Thoracic aorta (tissue), 2 donors: ENCODE results near the gene CPZ. TPM values are rescaled to one million over a fixed set of nuclear protein-coding genes. Genes with fewer than 3 reads are reported as not detected.

ENCODE experiments used
- ATAC-seq: fragments of 150-250 bp; one replicate; pipeline ENCODE4 v1.8.0; 2017; ENCODE audit warnings: low read depth; ENCODE audit not compliant: insufficient number of reproducible peaks, low FRiP score
- DNase-seq: peaks from one replicate; pipeline ENCODE4 v3.0.0-alpha.2; 2020; ENCODE audit warnings: low spot score
- H3K27ac ChIP-seq, 2 donors: fragments of 200-600 bp; sonication (generic); 1 replicate in 1 of 2; 2 replicates in 1 of 2; pipeline ENCODE4 v1.5.1; 2016; ENCODE audit warnings: mild to moderate bottlenecking in 2 of 2, moderate library complexity in 2 of 2
- H3K27me3 ChIP-seq: fragments of 200-600 bp; sonication (generic); replicated peaks from 2 replicates; pipeline ENCODE4 v1.6.0; 2016; ENCODE audit warnings: mild to moderate bottlenecking; ENCODE audit not compliant: insufficient read depth
- H3K36me3 ChIP-seq: fragments of 200-600 bp; sonication (generic); one replicate; pipeline ENCODE4 v1.5.1; 2016
- H3K4me1 ChIP-seq, 2 donors: fragments of 200-600 bp; sonication (generic); 1 replicate in 1 of 2; 2 replicates in 1 of 2; pipeline versions ENCODE4 v1.5.1 to v1.6.0; 2016; ENCODE audit warnings: low read depth in 2 of 2, mild to moderate bottlenecking in 1 of 2; ENCODE audit not compliant: control insufficient read depth in 1 of 2
- H3K4me3 ChIP-seq: fragments of 200-600 bp; sonication (generic); 2 replicates; pipeline ENCODE4 v1.5.1; 2016; ENCODE audit warnings: mild to moderate bottlenecking
- H3K9me3 ChIP-seq: fragments of 200-600 bp; sonication (generic); 2 replicates; pipeline ENCODE4 v1.5.1; 2016
- total RNA-seq, 2 donors: library from RNA; depleted of rRNA; stranded (reverse); fragments of >200 nt; gene quantifications; one replicate each; pipeline versions ENCODE4 v1.1.0 to v1.2.3, GENCODE V29; 2016
- TF ChIP-seq, protein P1 (sequence below): fragments of 200-600 bp; sonication (generic); IDR thresholded peaks from one replicate; pipeline ENCODE4 v1.5.1; 2019; ENCODE audit warnings: antibody characterized with exemption

Gene CPZ
- total RNA-seq, 2 donors from 2014 or later, result 3.0 to 6.1 TPM

GRCh38 chr4:8601086-8601485 lies 8.5 kb downstream of the CPZ start:
- Histone ChIP-seq H3K36me3 (no peaks in the 10 kb centered on the region), H3K4me3 (no peak overlapping the region), H3K9me3 (no peaks in the 10 kb centered on the region), H3K4me1 (no peaks in the 10 kb centered on the region), H3K27ac (no peak overlapping the region), H3K27me3 (no peaks in the 10 kb centered on the region)
- no peak for DNase-seq
- TF ChIP-seq, protein P1, sequence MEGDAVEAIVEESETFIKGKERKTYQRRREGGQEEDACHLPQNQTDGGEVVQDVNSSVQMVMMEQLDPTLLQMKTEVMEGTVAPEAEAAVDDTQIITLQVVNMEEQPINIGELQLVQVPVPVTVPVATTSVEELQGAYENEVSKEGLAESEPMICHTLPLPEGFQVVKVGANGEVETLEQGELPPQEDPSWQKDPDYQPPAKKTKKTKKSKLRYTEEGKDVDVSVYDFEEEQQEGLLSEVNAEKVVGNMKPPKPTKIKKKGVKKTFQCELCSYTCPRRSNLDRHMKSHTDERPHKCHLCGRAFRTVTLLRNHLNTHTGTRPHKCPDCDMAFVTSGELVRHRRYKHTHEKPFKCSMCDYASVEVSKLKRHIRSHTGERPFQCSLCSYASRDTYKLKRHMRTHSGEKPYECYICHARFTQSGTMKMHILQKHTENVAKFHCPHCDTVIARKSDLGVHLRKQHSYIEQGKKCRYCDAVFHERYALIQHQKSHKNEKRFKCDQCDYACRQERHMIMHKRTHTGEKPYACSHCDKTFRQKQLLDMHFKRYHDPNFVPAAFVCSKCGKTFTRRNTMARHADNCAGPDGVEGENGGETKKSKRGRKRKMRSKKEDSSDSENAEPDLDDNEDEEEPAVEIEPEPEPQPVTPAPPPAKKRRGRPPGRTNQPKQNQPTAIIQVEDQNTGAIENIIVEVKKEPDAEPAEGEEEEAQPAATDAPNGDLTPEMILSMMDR, result no peak
- ATAC-seq, result no peak

DNA sequence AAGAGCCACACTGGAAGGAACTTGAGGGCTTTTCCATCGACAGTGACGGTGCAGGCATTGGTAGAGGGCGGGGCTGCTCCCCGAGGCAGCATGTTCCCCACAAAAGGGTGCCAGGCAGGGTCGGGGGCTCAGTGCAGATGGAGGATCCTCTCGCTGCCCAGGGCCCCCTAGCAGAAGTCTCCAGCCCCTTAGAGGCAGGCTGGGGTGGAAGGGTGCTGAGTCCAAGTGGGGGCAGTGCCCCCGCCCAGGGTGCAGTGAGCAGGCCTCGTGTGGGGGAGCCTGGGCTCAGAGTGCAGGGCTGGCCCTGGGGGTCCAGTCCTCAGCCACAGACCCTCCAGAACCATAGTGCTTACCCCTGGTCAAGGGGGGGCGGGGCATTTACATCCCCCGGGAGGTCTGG lies 9.0 kb downstream of the CPZ start:
- ATAC-seq (no peak), DNase-seq (no peak)
- Histone ChIP-seq H3K27ac (no peak overlapping the region), H3K36me3 (no peaks in the 10 kb centered on the region), H3K9me3 (no peaks in the 10 kb centered on the region), H3K4me1 (no peaks in the 10 kb centered on the region), H3K27me3 (no peaks in the 10 kb centered on the region), H3K4me3 (no peak overlapping the region)
- TF ChIP-seq, protein P1, result no peak

GRCh38 chr4:8602686-8603430 lies 10.3 kb downstream of the CPZ start:
- Histone ChIP-seq H3K4me1 (no peaks in the 10 kb centered on the region), H3K9me3 (no peaks in the 10 kb centered on the region), H3K36me3 (no peaks in the 10 kb centered on the region), H3K27me3 (no peaks in the 10 kb centered on the region), H3K27ac (no peak overlapping the region), H3K4me3 (no peak overlapping the region)
- TF ChIP-seq, protein P1, result no peak
- no peak for DNase-seq
- ATAC-seq, result no peak

DNA sequence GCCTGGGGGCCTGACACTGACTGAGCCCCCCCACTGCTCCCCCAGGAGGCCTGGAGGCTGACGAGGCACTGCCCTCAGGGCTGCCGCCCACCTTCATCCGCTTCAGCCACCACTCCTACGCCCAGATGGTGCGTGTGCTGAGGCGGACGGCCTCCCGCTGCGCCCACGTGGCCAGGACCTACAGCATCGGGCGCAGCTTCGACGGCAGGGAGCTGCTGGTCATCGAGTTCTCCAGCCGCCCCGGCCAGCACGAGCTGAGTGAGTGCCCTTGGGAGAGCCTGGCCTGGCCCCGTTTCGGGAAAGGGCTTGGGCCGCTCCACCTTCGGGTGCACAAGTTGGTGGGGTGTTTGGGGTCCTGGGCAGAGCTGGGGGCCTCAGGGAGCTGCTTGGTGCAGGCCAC lies 11.4 kb downstream of the CPZ start:
- TF ChIP-seq, protein P1, result no peak
- Histone ChIP-seq H3K4me3 (no peak overlapping the region), H3K36me3 (no peaks in the 10 kb centered on the region), H3K27ac (no peak overlapping the region), H3K9me3 (no peaks in the 10 kb centered on the region), H3K27me3 (no peaks in the 10 kb centered on the region), H3K4me1 (no peaks in the 10 kb centered on the region)
- DNase-seq, result no peak
- no peak for ATAC-seq

DNA sequence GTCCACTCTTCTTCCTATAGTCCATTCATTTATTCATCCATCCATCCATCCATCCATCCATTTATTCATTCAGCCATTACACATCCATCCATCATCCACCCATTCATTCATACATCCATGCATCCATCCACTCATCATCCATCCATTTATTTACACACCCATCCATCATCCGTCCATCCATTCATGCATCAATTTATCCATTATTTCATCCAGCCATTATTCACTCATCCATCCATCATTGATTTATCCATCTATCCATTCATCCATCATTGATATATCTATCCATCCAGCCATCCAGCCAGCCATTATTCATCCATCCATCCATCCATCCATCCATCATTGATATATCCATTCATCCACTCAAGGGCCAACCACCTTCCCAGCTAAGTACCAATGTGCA lies 12.7 kb downstream of the CPZ start:
- Histone ChIP-seq H3K9me3 (no peaks in the 10 kb centered on the region), H3K36me3 (no peaks in the 10 kb centered on the region), H3K27me3 (no peaks in the 10 kb centered on the region), H3K4me3 (no peak overlapping the region), H3K4me1 (no peaks in the 10 kb centered on the region), H3K27ac (no peak overlapping the region)
- TF ChIP-seq, protein P1, result no peak
- ATAC-seq (no peak), DNase-seq (no peak)
